Colonic mucosa (tissue), 4 donors: Measurements from ENCODE around the gene PSME3IP1. TPM values are rescaled to one million over a fixed set of nuclear protein-coding genes. Genes with fewer than 3 reads are reported as not detected.
A peak's percentile ranks its signal among the peaks of the same experiment; 100 is the strongest.

Experiments used
- DNase-seq: peaks from one replicate; pipeline ENCODE4 v3.0.0-alpha.2; 2020
- H3K27ac ChIP-seq: fragments of 200-600 bp; one replicate; pipeline ENCODE4 v1.8.0; 2021
- H3K27me3 ChIP-seq: fragments of 200-600 bp; one replicate; pipeline ENCODE4 v1.8.0; 2021
- H3K36me3 ChIP-seq: fragments of 200-600 bp; one replicate; pipeline ENCODE4 v1.8.0; 2021
- H3K4me1 ChIP-seq: fragments of 200-600 bp; one replicate; pipeline ENCODE4 v1.8.0; 2021; ENCODE audit warnings: mild to moderate bottlenecking
- H3K4me3 ChIP-seq: fragments of 200-600 bp; one replicate; pipeline ENCODE4 v1.8.0; 2021
- H3K9ac ChIP-seq, 2 donors: one replicate each; pipeline ENCODE4 v1.7.0; 2013; ENCODE audit warnings: control low read depth in 2 of 2, low read depth in 2 of 2, low read length in 2 of 2
- H3K9me3 ChIP-seq: fragments of 200-600 bp; one replicate; pipeline ENCODE4 v1.8.0; 2021
- CTCF ChIP-seq: fragments of 200-600 bp; IDR thresholded peaks from one replicate; pipeline ENCODE4 v1.8.0; 2022; ENCODE audit warnings: antibody characterized with exemption, mild to moderate bottlenecking
- intact Hi-C: fragments of 100-400 bp; cut with DNase I; formaldehyde crosslinking; loops from one replicate; pipeline ENCODE4 v1.14.1; 2022
- total RNA-seq, 2 donors: library from RNA; stranded (reverse); fragmentation: NEBNext Ultra II Directional in 1 of 2; extraction: Animal tissue kit (Norgen Biotek cat#: 25700) in 1 of 2; gene quantifications; one replicate each; pipeline ENCODE4 v1.2.1, GENCODE V29; 2021
- donor health status: healthy.
- donor health status: DM: no; HTN: no; CAD: no.
- donor health status: DM: no; HTN: no; CAD: no.

PSME3IP1 gene
- total RNA-seq, 2 donors from 2014 or later: 80.9 to 108 TPM

DNA sequence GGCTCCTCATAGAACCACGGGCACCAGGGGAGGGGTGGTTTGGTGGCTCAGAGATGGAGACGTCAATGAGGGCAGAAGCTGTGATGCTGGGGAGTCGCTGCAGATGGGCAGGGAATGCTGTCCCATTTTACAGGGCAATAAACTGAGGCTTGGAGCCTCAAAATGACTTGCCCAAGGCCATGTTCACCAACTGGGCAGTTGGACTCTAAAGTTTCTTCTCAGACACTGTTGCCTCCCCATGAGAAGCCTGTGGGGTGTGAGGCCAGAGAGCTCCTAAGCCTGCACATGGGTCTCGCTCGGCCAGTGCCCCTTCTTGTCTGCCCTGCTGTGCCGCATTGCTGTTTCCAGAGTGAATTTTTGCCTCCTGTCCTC is 54.9 kb downstream of the PSME3IP1 start:
- no peak for DNase-seq
- Histone ChIP-seq H3K27ac (peak overlapping the region; percentile 83), H3K36me3 (no peaks in the 10 kb centered on the region), H3K4me1 (peaks cover 39% of the 10 kb centered on the region), H3K9ac (peak overlapping the region in 1 of 2 donors; percentile 68), H3K9me3 (no peaks in the 10 kb centered on the region), H3K27me3 (no peaks in the 10 kb centered on the region), H3K4me3 (no peak overlapping the region)
- intact Hi-C loops: no loop called here
- TF ChIP-seq CTCF: no peak

DNA sequence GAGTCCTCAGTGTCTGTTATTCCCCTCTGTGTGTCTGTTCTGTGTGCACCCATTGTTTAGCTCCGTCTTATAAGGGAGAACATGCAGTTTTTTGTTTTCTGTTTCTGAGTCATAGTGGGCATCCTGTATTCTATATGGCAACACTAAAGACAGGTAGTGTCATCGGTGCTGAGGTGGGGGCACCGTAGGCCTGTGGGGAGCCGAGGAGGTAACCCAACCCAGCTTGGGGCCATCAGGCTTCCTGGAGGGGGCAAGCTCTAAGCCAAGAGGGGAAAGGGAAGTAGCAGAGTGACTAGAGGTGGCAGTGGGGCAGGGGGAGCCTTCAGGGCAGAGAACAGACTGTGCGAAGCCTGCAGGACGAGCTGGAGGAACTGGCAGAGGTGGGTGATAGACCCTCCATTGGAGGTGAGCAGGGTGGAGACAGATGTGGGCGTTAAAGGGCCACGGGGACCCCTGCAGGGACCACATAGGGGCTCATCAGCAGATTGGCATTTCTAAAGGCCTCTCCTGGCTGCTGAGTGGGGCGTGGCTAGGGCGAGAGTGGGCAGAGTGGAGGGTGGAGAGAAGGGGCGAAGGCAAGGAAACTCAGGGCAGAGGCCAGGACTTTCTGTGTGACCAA is 57.0 kb downstream of the PSME3IP1 start:
- no peak for DNase-seq

DNA sequence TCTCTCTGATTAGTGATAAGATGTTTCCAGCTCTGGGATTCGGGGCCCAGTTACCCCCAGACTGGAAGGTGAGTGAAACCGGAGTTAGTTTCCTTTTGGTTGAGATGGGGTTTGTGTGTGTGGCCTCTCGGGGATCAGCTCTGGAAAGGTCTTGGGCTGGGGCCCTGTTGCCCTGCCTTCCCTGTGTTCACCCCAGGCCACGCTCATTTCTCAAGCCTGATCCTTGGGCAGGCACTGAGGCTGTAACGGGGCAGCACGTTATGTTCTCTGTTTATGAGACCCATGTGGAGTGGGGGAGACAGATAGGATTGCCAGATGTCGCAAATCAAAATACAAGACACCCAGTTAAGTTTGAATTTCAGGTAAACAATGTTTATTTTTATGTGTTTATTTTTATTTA is 58.0 kb downstream of the PSME3IP1 start:
- Histone ChIP-seq H3K36me3 (no peaks in the 10 kb centered on the region), H3K9me3 (no peaks in the 10 kb centered on the region), H3K4me3 (no peak overlapping the region), H3K27ac (no peak overlapping the region), H3K4me1 (peaks cover 15% of the 10 kb centered on the region), H3K27me3 (no peaks in the 10 kb centered on the region), H3K9ac (no peak overlapping the region)
- no peak for DNase-seq
- no peak for TF ChIP-seq CTCF
- intact Hi-C loops: loop anchor here (2.0 kb wide), 1 partner anchor 29 kb away; no protein-coding TSS in a partner anchor

More for the DNA sequence above, 57.0 kb downstream of the PSME3IP1 start:
- Histone ChIP-seq H3K9ac (no peak overlapping the region), H3K27me3 (no peaks in the 10 kb centered on the region), H3K9me3 (no peaks in the 10 kb centered on the region), H3K27ac (no peak overlapping the region), H3K4me3 (no peak overlapping the region), H3K4me1 (peaks cover 23% of the 10 kb centered on the region), H3K36me3 (no peaks in the 10 kb centered on the region)
- intact Hi-C loops: no loop called here
- no peak for TF ChIP-seq CTCF

DNA sequence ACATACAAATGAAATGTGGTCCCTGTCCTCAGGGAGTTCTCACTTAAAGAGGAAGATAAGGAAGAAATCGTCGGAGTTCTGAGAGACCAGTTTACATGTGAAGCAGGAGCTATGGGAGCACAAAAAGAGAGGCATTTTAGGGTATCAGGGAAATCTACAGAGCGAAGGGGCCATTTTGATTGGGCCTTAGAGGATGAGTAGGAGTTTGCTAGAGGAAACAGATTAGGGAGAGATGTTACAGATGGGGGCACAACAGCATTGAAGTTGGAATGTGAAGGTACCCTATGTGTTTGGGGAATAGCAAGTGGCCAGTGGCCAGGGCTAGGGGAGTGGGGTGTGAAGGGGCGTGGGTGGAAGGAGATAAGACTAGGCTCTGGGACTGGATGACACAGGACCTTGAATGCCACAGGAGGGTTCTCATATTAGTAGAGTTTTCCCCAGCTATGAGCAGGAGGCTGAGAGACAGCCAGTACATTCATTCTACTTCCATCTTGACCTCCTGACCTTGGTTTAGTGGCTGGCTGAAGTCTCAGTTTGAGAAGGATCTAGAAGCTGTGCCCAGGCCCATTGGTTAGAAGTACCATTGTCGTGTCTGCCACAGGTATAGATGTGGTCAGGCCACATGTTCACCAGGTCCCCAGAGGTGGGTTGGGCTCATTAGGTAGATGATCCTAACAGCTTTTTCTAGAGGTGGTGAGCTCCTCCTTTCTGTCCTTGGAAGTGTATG is 58.6 kb downstream of the PSME3IP1 start:
- Histone ChIP-seq H3K4me3 (no peak overlapping the region), H3K4me1 (peaks cover 11% of the 10 kb centered on the region), H3K9ac (no peak overlapping the region), H3K27ac (no peak overlapping the region), H3K36me3 (no peaks in the 10 kb centered on the region), H3K9me3 (no peaks in the 10 kb centered on the region), H3K27me3 (no peaks in the 10 kb centered on the region)
- DNase-seq: no peak
- intact Hi-C loops: loop anchor here (2.0 kb wide), 1 partner anchor 28 kb away; no protein-coding TSS in a partner anchor
- TF ChIP-seq CTCF: no peak

DNA sequence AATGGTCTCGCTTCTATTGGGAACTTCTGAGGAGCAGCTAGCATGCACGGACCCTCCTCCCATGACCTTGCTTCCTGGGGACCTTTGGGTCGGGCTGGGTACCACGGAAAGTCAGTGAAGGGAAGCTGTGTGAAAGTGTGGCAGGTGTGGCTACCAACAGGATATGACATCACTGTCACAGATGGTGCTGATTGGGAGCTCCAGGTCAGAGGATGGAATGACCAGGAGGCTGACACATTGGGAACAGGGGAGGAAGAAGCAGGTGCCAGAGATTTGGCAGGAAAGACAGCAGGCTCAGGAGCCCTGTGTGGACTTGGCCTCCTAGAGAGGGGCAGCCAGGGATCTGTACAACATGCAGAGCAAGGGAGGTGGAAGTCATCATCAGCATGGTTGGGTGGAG is 59.4 kb downstream of the PSME3IP1 start:
- intact Hi-C loops: loop anchor here (2.0 kb wide), 1 partner anchor 28 kb away; no protein-coding TSS in a partner anchor
- no peak overlapping the region for H3K27ac ChIP-seq
- no peaks in the 10 kb centered on the region for H3K9me3 ChIP-seq
- no peak overlapping the region for H3K4me3 ChIP-seq
- no peaks in the 10 kb centered on the region for H3K36me3 ChIP-seq
- TF ChIP-seq CTCF: no peak
- no peak for DNase-seq
- H3K27me3 ChIP-seq: no peaks in the 10 kb centered on the region
- H3K4me1 ChIP-seq: peaks cover 3% of the 10 kb centered on the region
- no peak overlapping the region for H3K9ac ChIP-seq
